Tibial nerve (tissue), 4 donors: ENCODE measurements around the gene SYNPO. TPM values are rescaled to one million over a fixed set of nuclear protein-coding genes. Genes with fewer than 3 reads are reported as not detected.

Experiments used
- DNase-seq, 2 donors: peaks; one replicate each; pipeline ENCODE4 v3.0.0-alpha.2; 2019; ENCODE audit warnings: low spot score in 2 of 2
- H3K27ac ChIP-seq, 4 donors: fragments of 200-600 bp; sonication (generic) in 3 of 4; one replicate each; pipeline ENCODE4 v1.5.1; 2017 to 2019; ENCODE audit warnings: mild to moderate bottlenecking in 1 of 4
- H3K27me3 ChIP-seq, 2 donors: fragments of 200-600 bp; sonication (generic) in 1 of 2; one replicate each; pipeline versions ENCODE4 v1.5.1 to v1.6.0; 2017 to 2019
- H3K36me3 ChIP-seq, 3 donors: fragments of 200-600 bp; sonication (generic); one replicate each; pipeline ENCODE4 v1.5.1; 2018 to 2019
- H3K4me1 ChIP-seq, 4 donors: fragments of 200-600 bp; sonication (generic) in 3 of 4; one replicate each; pipeline ENCODE4 v1.5.1; 2017 to 2019
- H3K4me3 ChIP-seq, 4 donors: fragments of 200-600 bp; sonication (generic) in 3 of 4; one replicate each; pipeline ENCODE4 v1.5.1; 2017 to 2019; ENCODE audit warnings: mild to moderate bottlenecking in 1 of 4, moderate library complexity in 1 of 4
- H3K9me3 ChIP-seq, 4 donors: fragments of 200-600 bp; sonication (generic) in 3 of 4; one replicate each; pipeline ENCODE4 v1.5.1; 2017 to 2019
- CTCF ChIP-seq, 5 experiments: fragments of 200-600 bp in 3 of 5; fragments of 450-650 bp in 2 of 5; sonication (generic) in 3 of 5; IDR thresholded peaks; one replicate each; pipeline ENCODE4 v1.5.1; 2016 to 2019; ENCODE audit warnings: antibody characterized with exemption in 5 of 5, mild to moderate bottlenecking in 3 of 5, moderate library complexity in 2 of 5
- EP300 ChIP-seq, 2 donors: sonication (generic); formaldehyde crosslinking; IDR thresholded peaks; one replicate each; pipeline ENCODE4 v1.6.1; 2017; ENCODE audit warnings: antibody characterized with exemption in 2 of 2, mild to moderate bottlenecking in 1 of 2
- POLR2A ChIP-seq, 2 donors: fragments of 450-650 bp; IDR thresholded peaks; one replicate each; pipeline ENCODE4 v1.6.1; 2017; ENCODE audit warnings: antibody characterized with exemption in 2 of 2, mild to moderate bottlenecking in 2 of 2, moderate library complexity in 2 of 2
- WGBS, 2 donors: methylation state at CpG; one replicate each; pipeline ENCODE4 v1.1.5; 2018; 5-methylcytosine and 5-hydroxymethylcytosine counted together
- total RNA-seq, 4 donors: library from RNA; depleted of rRNA; stranded (reverse); fragments of >200 nt; gene quantifications; one replicate each; pipeline ENCODE4 v1.1.0, GENCODE V29; 2016

SYNPO gene
- total RNA-seq, 4 donors from 2014 or later = 58.4 to 71.5 (median 63.5) TPM

GRCh38 chr5:150670275-150670947 lies 30.0 kb downstream of the SYNPO start:
- no peak overlapping the region for H3K4me3 ChIP-seq
- DNase-seq = no peak
- H3K4me1 ChIP-seq = peaks cover 0 to 45% (median 31%) of the 10 kb centered on the region in 4 donors
- peak overlapping the region in 1 of 4 donors; percentile 85 for H3K27ac ChIP-seq
- 86 to 91% methylated on average over 14 of the region's 14 CpGs for WGBS, 2 donors
- no peaks in the 10 kb centered on the region for H3K36me3 ChIP-seq
- no peak for TF ChIP-seq EP300 (IDR thresholded peaks at IDR 0.05)
- no peak for TF ChIP-seq POLR2A (IDR thresholded peaks at IDR 0.05)
- TF ChIP-seq CTCF (IDR thresholded peaks at IDR 0.05) = no peak
- no peaks in the 10 kb centered on the region for H3K27me3 ChIP-seq
- no peaks in the 10 kb centered on the region for H3K9me3 ChIP-seq

GRCh38 chr5:150670948-150671310 lies 30.5 kb downstream of the SYNPO start:
- H3K9me3 ChIP-seq = no peaks in the 10 kb centered on the region
- peaks cover 0 to 49% (median 31%) of the 10 kb centered on the region in 4 donors for H3K4me1 ChIP-seq
- H3K36me3 ChIP-seq = no peaks in the 10 kb centered on the region
- no peaks in the 10 kb centered on the region for H3K27me3 ChIP-seq
- WGBS, 2 donors = 50 to 55% methylated on average over 2 of the region's 2 CpGs
- H3K27ac ChIP-seq = peak overlapping the region in 3 of 4 donors; percentile 37 to 85 (median 81)
- no peak for DNase-seq
- no peak for TF ChIP-seq CTCF (IDR thresholded peaks at IDR 0.05)
- TF ChIP-seq EP300 (IDR thresholded peaks at IDR 0.05) = no peak
- TF ChIP-seq POLR2A (IDR thresholded peaks at IDR 0.05) = no peak
- H3K4me3 ChIP-seq = peak overlapping the region in 1 of 4 donors; percentile 56

DNA sequence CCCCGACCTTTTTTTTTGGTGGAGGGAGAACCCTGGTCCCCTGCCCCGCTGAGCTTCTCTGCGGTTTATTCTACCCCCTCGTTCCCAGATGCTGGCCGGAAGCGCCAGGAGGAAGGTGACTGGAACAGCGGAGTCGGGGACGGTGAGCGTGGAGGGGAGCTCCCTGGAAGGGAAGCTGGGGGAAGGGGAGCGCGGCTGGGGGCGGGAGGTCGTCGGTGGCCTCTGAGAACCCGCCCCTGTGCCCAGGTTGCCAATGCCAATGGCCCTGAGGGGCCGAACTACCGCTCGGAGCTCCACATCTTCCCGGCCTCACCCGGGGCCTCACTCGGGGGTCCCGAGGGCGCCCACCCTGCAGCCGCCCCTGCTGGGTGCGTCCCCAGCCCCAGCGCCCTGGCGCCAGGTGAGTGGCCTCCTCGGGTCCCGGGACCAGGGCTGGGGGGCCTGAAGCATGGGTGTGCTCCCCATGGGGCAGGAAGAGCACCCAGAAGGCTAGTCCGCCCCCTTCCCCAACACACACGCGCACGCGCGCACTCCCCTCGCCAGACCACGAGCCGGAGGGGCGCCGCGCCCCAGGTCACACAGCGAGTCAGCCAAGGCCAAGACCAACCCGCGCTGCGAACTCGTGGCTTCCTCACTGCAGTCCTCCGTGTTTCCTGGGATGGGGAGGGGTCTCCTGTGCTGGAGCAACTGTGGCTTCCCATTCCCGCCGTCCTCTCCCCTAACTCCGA lies 31.2 kb downstream of the SYNPO start:
- no peak for DNase-seq
- TF ChIP-seq EP300 (IDR thresholded peaks at IDR 0.05) (no peak), CTCF (IDR thresholded peaks at IDR 0.05) (no peak), POLR2A (IDR thresholded peaks at IDR 0.05) (no peak)
- H3K36me3 ChIP-seq = no peaks in the 10 kb centered on the region
- H3K4me1 ChIP-seq = peaks cover 0 to 49% (median 31%) of the 10 kb centered on the region in 4 donors
- H3K27ac ChIP-seq = peak overlapping the region; percentile 22 to 85 (median 59)
- H3K4me3 ChIP-seq = peak overlapping the region; percentile 32 to 58 (median 50)
- H3K9me3 ChIP-seq = no peaks in the 10 kb centered on the region
- no peaks in the 10 kb centered on the region for H3K27me3 ChIP-seq
- 9 to 12% methylated on average over 24 to 42 of the region's 51 CpGs for WGBS, 2 donors

DNA sequence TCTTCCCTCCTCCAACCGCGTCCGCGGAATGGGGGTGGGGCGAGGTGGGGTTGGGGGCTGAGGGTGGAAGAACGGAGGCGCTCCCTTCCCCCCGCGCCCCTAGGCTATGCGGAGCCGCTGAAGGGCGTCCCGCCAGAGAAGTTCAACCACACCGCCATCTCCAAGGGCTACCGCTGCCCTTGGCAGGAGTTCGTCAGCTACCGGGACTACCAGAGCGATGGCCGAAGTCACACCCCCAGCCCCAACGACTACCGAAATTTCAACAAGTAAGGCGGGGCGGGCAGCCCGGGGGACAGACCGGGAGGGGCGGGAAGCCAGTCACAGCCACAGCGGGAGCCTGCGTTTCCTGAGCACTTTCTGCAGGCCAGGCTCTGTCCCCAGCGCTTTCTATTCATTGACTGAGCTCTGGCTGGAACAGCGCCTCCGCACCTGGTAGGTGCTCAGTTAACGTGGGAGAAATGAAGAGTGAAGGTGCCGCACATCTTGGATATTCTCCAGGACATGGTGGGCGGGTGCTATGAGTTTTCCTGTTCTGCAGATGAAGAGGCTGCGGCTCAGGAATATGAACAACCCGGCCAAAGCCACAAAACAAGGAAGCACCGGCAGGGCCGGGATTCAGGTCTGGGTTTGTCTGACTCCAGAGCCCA lies 31.9 kb downstream of the SYNPO start:
- WGBS, 2 donors = 7 to 21% methylated on average over 9 to 21 of the region's 38 CpGs
- Histone ChIP-seq H3K9me3 (no peaks in the 10 kb centered on the region), H3K27ac (peak overlapping the region; percentile 22 to 85 (median 59)), H3K27me3 (no peaks in the 10 kb centered on the region), H3K4me1 (peaks cover 0 to 49% (median 31%) of the 10 kb centered on the region in 4 donors), H3K36me3 (no peaks in the 10 kb centered on the region), H3K4me3 (peak overlapping the region; percentile 32 to 58 (median 50))
- no peak for TF ChIP-seq POLR2A (IDR thresholded peaks at IDR 0.05)
- TF ChIP-seq CTCF (IDR thresholded peaks at IDR 0.05) = no peak
- no peak for TF ChIP-seq EP300 (IDR thresholded peaks at IDR 0.05)
- DNase-seq = peak in 1 of 2 donors; percentile 54
